ENCODE results near the gene TIGD3. TPM values are rescaled to one million over a fixed set of nuclear protein-coding genes. Genes with fewer than 3 reads are reported as not detected.

TIGD3 gene
- total and polyA plus RNA-seq, 2 of the 13 experiments (the other 11 are each of a cell fraction or from before 2014, with no cell fraction given): 0.49 to 4.9 TPM

DNA sequence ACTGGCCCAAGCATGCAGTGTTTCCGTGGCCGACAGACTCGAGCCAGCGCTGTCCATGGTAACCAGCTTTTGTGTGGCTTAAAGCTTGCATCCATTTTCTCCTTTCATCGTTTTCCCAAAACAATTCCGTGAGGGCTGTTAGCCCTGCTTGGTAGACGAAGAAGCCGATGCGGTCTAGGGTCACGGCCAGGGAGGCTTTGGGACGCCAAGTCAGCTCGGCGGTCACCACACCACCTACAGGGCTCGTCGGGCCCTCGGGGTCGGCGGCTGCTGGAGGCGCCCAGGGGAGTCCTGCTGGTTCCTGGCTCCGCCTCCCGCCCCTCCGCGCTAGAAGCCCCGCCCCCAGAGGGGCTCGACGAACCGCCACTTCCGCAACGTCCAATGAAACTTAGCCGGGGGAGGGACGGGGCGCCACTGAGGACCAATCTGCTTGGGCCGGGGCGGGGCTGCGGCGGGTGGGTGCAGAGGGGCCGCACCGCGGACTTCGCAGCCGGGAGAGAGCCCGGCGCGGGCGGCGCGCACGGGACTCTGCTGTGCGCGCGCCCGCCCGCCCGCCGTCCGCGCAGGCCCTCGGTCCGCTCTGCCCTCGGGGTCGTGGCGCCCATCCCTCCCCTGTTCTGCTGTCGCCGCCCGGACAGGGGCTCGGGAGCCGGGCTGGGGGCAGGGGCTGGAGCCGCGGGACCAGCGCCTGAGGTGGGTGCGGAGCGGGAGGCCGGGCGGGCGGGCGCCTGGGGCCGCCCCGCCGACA is at the start of gene TIGD3 (continued):
- 0 out of 2 replicates have a peak, but pooled peaks have one; percentile 4 for TF ChIP-seq ZNF501 (CRISPR knock-in tag; IDR thresholded peaks at IDR 0.05)
- no peak for TF ChIP-seq GLI4 (CRISPR knock-in tag; IDR thresholded peaks at IDR 0.05; ENCODE audit: borderline replicate concordance)
- TF ChIP-seq NFE2 (CRISPR knock-in tag; IDR thresholded peaks at IDR 0.05): no peak
- TF ChIP-seq, protein P1, sequence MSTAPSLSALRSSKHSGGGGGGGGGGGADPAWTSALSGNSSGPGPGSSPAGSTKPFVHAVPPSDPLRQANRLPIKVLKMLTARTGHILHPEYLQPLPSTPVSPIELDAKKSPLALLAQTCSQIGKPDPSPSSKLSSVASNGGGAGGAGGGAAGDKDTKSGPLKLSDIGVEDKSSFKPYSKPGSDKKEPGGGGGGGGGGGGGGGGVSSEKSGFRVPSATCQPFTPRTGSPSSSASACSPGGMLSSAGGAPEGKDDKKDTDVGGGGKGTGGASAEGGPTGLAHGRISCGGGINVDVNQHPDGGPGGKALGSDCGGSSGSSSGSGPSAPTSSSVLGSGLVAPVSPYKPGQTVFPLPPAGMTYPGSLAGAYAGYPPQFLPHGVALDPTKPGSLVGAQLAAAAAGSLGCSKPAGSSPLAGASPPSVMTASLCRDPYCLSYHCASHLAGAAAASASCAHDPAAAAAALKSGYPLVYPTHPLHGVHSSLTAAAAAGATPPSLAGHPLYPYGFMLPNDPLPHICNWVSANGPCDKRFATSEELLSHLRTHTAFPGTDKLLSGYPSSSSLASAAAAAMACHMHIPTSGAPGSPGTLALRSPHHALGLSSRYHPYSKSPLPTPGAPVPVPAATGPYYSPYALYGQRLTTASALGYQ (CRISPR knock-in tag; IDR thresholded peaks at IDR 0.05): no peak
- no peak for TF ChIP-seq ZNF382 (CRISPR knock-in tag; IDR thresholded peaks at IDR 0.05; ENCODE audit: borderline replicate concordance)
- TF ChIP-seq LBX2 (CRISPR knock-in tag; IDR thresholded peaks at IDR 0.05; ENCODE audit: borderline replicate concordance): no peak
- TF ChIP-seq HOMEZ (CRISPR knock-in tag; IDR thresholded peaks at IDR 0.05; ENCODE audit: low read depth): no peak
- TF ChIP-seq RFXAP (CRISPR knock-in tag; IDR thresholded peaks at IDR 0.05; ENCODE audit: borderline replicate concordance): no peak
- TF ChIP-seq KIAA2018 (CRISPR knock-in tag; IDR thresholded peaks at IDR 0.05; ENCODE audit: borderline replicate concordance): no peak
- no peak for TF ChIP-seq TIGD3 (CRISPR knock-in tag; IDR thresholded peaks at IDR 0.05; ENCODE audit: borderline replicate concordance)
